Panc1 (cell line): ENCODE data around the gene WDR82. TPM values are rescaled to one million over a fixed set of nuclear protein-coding genes. Genes with fewer than 3 reads are reported as not detected.

Experiments
- ATAC-seq: fragments of 200-7000 bp; cut with Tn5 transposase; 2 replicates; pipeline ENCODE4 v1.9.1; 2020; ENCODE audit warnings: mild to moderate bottlenecking, moderate library complexity
- BruUV-seq: library from RNA; stranded (reverse); fragments of 400-500 nt; replicated peaks from 2 replicates; lab custom pipeline; 2021; lab: Mats Ljungman, UMichigan
- CTCF ChIA-PET: fragments of 300-600 bp; sonication (Branson Sonifier 250); formaldehyde crosslinking; loops from one replicate; lab custom pipeline; 2022; ENCODE audit warnings: antibody characterized with exemption; lab: Charles Lee
- POLR2A ChIA-PET: fragments of 300-600 bp; sonication (Branson Sonifier 250); formaldehyde crosslinking; loops from one replicate; lab custom pipeline; 2022; ENCODE audit warnings: antibody characterized with exemption; lab: Charles Lee
- DNase-seq: peaks from one replicate; pipeline ENCODE4 v3.0.0-alpha.2; 2010; ENCODE audit warnings: low read depth, low spot score
- H3K27ac ChIP-seq: 2 replicates; pipeline ENCODE4 v1.5.1; 2011; ENCODE audit warnings: mild to moderate bottlenecking, low read length, inconsistent platforms
- H3K27me3 ChIP-seq: fragments of 200-500 bp; sonication (Bioruptor generic); 2 replicates; pipeline ENCODE4 v1.6.0; 2014; ENCODE audit warnings: low read length, inconsistent platforms; ENCODE audit not compliant: control insufficient read depth, insufficient read depth
- H3K36me3 ChIP-seq: fragments of 200-500 bp; sonication (Bioruptor generic); 2 replicates; pipeline ENCODE4 v1.5.1; 2014; ENCODE audit warnings: inconsistent platforms, mild to moderate bottlenecking, low read length, moderate library complexity; ENCODE audit not compliant: control insufficient read depth, insufficient read depth
- H3K4me1 ChIP-seq: 2 replicates; pipeline ENCODE4 v1.5.1; 2011; ENCODE audit warnings: inconsistent platforms, mild to moderate bottlenecking, low read length, moderate library complexity; ENCODE audit not compliant: control insufficient read depth, insufficient read depth
- H3K4me3 ChIP-seq, 2 experiments: 2 replicates each; pipeline ENCODE4 v1.5.1; 2011 to 2012; ENCODE audit warnings: low read depth in 2 of 2, low read length in 2 of 2, mild to moderate bottlenecking in 2 of 2, inconsistent platforms in 1 of 2, moderate library complexity in 1 of 2
- H3K9me3 ChIP-seq: fragments of 200-500 bp; sonication (Bioruptor generic); 2 replicates; pipeline ENCODE4 v1.5.1; 2014; ENCODE audit warnings: low read depth, mild to moderate bottlenecking, inconsistent platforms, low read length, moderate library complexity; ENCODE audit not compliant: control insufficient read depth, insufficient read depth
- CTCF ChIP-seq: fragments of 450-650 bp; IDR thresholded peaks from 2 replicates; pipeline ENCODE4 v1.5.1; 2017; ENCODE audit warnings: mild to moderate bottlenecking
- POLR2AphosphoS5 ChIP-seq: IDR thresholded peaks from 2 replicates; pipeline ENCODE4 v1.6.1; 2012; ENCODE audit warnings: mild to moderate bottlenecking, low read depth, low read length, moderate library complexity
- REST ChIP-seq, 2 experiments: IDR thresholded peaks; 2 replicates each; pipeline ENCODE4 v1.6.1; 2011 to 2012; ENCODE audit warnings: low read depth in 2 of 2, control low read depth in 1 of 2, low read length in 1 of 2, mild to moderate bottlenecking in 1 of 2, moderate library complexity in 1 of 2; ENCODE audit not compliant: insufficient read depth in 1 of 2
- SIN3A ChIP-seq: IDR thresholded peaks from 2 replicates; pipeline ENCODE4 v1.6.1; 2012; ENCODE audit warnings: low read depth, mild to moderate bottlenecking, low read length, moderate library complexity, borderline replicate concordance; ENCODE audit not compliant: insufficient read depth
- TCF7L2 ChIP-seq: IDR thresholded peaks from 2 replicates; pipeline ENCODE4 v1.6.1; 2011; ENCODE audit warnings: mild to moderate bottlenecking, low read depth, low read length, inconsistent platforms
- in situ Hi-C: cut with HindIII; loops from 2 replicates; pipeline ENCODE4 v1.10.0; 2016; ENCODE audit warnings: low sequenced_read_pairs, low pct_unique_long_range_greater_than_20kb
- intact Hi-C: fragments of 100-400 bp; cut with micrococcal nuclease; formaldehyde crosslinking; loops from one replicate; pipeline ENCODE4 v1.10.0; 2022; ENCODE audit not compliant: unreplicated experiment
- total RNA-seq: library from RNA; stranded (reverse); gene quantifications from one replicate; pipeline ENCODE4 v1.2.1, GENCODE V29; 2021; ENCODE audit not compliant: unreplicated experiment

The WDR82 gene
- total RNA-seq, 1 experiment from 2014 or later: 57.9 TPM

- in situ Hi-C loops (no loop called here), intact Hi-C loops (loop anchor here (10.0 kb wide), 1 partner anchor 104 kb away; no protein-coding TSS in a partner anchor)
- no peak for TF ChIP-seq REST (IDR thresholded peaks at IDR 0.05; ENCODE audit: insufficient read depth in 1 of 2, low read depth in 2 of 2, low read length in 1 of 2)
- TF ChIP-seq CTCF: no peak
- TF ChIP-seq SIN3A: no peak
- no peak for TF ChIP-seq TCF7L2
- TF ChIP-seq POLR2AphosphoS5: no peak
- CTCF ChIA-PET: interaction anchor here (1.4 kb wide), 1 partner anchor 8 kb away, joined by 3 read pairs; no protein-coding TSS in a partner anchor
- BruUV-seq: no TSS peak
- Histone ChIP-seq H3K27me3 (no peaks in the 10 kb centered on the region), H3K4me1 (no peaks in the 10 kb centered on the region), H3K9me3 (no peaks in the 10 kb centered on the region), H3K36me3 (no peaks in the 10 kb centered on the region), H3K4me3 (no peak overlapping the region), H3K27ac (no peak overlapping the region)
- no peak for DNase-seq
- POLR2A ChIA-PET: no interaction called here
- no peak for ATAC-seq
Observed at GRCh38 chr3:52230461-52230860, 48.0 kb downstream of the WDR82 start.

GRCh38 chr3:52229656-52230055 lies 48.8 kb downstream of the WDR82 start:
- Histone ChIP-seq H3K4me1 (no peaks in the 10 kb centered on the region), H3K27me3 (no peaks in the 10 kb centered on the region), H3K9me3 (no peaks in the 10 kb centered on the region), H3K36me3 (no peaks in the 10 kb centered on the region), H3K4me3 (no peak overlapping the region), H3K27ac (no peak overlapping the region)
- ATAC-seq (no peak), DNase-seq (no peak)
- CTCF ChIA-PET: no interaction called here
- in situ Hi-C loops: no loop called here
- BruUV-seq: no TSS peak
- POLR2A ChIA-PET: no interaction called here
- intact Hi-C loops: loop anchor here (10.0 kb wide), 1 partner anchor 105 kb away; no protein-coding TSS in a partner anchor
- TF ChIP-seq TCF7L2 (no peak), POLR2AphosphoS5 (no peak), CTCF (no peak), SIN3A (no peak), REST (IDR thresholded peaks at IDR 0.05; ENCODE audit: insufficient read depth in 1 of 2, low read depth in 2 of 2, low read length in 1 of 2) (no peak)
